ENCODE data around the gene CEACAM1.

DNA sequence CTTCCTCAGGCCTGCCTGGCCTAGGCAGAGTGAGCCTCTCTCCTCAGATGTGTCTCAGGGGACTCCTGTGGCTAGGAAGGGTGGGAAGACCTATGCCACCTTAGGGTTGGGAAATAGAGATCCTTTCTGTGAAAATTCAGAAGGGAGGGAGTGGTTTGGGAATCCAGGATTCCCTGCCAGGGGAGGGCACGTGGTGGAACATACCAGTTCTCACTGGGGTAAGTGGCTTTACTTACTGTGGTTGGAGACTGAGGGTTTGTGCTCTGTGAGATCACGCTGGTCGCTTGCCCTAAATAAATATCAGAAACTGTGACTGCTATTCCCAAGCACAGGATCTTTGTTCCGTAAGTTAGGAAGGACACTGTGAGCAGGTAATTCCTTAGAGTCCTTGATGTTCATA is 16.9 kb downstream of the CEACAM1 start:
- TF ChIP-seq REST (IDR thresholded peaks at IDR 0.05; ENCODE audit: insufficient read depth in 1 of 2, low read depth in 2 of 2, low read length in 1 of 2) = no peak
- no peak for TF ChIP-seq POLR2AphosphoS5 (IDR thresholded peaks at IDR 0.05; ENCODE audit: low read depth, low read length)
- TF ChIP-seq, protein P1, sequence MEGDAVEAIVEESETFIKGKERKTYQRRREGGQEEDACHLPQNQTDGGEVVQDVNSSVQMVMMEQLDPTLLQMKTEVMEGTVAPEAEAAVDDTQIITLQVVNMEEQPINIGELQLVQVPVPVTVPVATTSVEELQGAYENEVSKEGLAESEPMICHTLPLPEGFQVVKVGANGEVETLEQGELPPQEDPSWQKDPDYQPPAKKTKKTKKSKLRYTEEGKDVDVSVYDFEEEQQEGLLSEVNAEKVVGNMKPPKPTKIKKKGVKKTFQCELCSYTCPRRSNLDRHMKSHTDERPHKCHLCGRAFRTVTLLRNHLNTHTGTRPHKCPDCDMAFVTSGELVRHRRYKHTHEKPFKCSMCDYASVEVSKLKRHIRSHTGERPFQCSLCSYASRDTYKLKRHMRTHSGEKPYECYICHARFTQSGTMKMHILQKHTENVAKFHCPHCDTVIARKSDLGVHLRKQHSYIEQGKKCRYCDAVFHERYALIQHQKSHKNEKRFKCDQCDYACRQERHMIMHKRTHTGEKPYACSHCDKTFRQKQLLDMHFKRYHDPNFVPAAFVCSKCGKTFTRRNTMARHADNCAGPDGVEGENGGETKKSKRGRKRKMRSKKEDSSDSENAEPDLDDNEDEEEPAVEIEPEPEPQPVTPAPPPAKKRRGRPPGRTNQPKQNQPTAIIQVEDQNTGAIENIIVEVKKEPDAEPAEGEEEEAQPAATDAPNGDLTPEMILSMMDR (IDR thresholded peaks at IDR 0.05) = no peak
